T follicular helper cell (primary cell): ENCODE data around the gene DNAL1.

Source experiments
- DNase-seq: peaks from one replicate; pipeline ENCODE4 v3.0.0-alpha.2; 2020; ENCODE audit warnings: low read depth

Gene DNAL1

DNA sequence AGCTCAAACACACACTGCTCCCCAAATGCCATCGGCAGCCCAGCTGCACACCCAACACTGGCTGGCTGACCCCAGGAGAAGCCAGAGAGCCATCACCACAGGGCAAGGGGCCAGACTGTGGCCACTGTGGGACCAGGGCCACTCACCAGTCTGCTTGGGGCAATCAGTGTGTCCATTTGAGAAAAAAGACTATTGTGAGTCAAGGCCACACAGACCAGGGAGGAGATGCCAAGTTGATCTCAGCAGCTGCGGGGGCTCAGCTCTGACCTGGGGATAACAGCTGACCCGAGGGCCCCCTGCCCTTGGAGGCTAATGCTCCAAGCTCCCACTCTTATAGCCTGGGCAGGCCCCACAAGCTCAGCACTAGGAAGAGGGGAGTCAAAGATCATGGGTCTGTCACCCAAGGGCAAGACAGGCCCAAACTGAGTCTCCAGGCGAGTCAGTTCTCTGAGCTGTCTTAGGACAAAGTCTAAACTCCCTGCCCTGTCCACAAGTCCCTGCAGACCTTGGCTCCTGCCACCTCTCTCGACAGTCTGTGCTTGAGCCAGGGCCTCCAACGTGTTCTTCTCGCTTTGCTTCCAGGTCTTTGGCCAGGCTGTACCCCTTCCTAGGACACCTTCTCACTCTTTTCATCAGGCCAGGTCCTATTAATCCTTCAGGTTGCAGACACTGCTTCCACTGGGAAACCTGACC lies 99.5 kb downstream of the DNAL1 start:
- no peak for DNase-seq

DNA sequence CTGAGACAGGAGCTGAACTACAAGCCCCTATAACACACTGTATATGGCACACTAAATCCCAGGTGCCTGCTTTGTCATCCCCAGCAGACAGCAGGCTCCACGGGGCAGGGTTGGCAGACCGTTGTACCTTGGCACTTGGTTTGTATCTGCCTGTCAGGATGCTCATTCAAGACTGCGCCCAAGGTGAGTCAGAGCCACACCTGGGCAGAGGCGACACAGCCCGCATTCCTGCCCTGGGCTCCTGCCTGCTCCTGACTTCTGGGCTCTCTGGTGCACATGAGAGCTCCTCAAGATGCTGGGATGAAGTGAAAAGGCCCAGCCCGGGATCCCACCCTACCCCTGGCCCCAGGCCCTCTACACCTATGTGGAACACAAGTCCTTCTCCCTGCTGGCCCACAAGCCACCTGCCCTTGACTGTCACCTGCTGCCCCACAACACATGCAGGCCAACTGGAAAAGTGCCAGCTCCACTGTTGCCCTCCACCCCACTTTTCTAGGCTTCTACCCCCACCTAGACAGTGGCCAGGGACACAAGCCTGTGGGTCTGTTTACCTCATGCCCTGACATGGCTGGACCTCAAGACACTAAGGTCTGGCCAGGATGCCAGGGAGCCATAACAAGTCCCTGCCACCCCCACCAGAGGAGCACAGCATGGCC lies 100.2 kb downstream of the DNAL1 start:
- DNase-seq = no peak

DNA sequence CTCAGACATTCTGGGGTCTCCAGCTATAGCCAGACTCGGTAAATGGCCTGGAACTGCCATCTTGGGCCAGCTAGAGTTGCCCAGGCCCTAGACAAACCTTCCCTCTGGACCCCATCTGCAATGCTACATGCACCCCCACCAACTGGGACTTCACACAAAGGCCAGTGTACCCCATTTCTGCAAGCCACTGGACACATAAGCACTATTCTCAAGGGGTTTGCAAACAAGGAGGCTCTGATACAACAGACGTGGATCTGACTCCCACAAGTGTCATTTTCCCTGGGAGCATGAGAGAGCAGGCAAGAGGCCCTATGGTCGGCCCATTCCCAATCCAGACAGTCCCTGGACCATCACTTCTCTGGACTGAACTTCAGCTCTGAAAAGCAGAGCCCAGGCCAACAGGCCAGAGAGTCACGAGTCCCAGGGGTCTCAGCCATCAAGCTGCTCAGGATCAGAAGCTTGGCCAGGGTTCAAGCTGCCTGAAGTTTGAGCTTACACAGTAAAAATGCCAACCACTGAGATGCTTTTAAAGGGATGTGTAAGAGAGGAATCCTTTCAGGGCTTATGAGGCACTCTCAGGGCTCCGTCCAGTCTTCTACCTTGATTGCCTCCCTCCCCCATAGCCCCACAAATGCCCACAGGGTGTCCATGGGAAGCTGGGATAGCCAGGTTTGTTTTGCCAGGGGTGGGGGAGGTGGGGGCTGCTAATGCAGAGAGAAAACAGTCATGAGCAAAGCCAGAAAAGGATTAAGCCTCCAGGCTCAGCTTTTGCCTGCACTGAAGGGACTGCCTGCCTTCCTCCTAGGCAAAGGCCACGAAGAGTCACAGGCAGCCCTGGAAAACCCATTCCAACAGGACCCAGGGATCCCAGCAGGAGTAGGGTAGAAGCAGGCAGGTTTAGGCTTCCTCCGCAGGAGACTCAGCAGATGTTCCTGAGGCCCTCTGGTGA lies 101.1 kb downstream of the DNAL1 start:
- no peak for DNase-seq

DNA sequence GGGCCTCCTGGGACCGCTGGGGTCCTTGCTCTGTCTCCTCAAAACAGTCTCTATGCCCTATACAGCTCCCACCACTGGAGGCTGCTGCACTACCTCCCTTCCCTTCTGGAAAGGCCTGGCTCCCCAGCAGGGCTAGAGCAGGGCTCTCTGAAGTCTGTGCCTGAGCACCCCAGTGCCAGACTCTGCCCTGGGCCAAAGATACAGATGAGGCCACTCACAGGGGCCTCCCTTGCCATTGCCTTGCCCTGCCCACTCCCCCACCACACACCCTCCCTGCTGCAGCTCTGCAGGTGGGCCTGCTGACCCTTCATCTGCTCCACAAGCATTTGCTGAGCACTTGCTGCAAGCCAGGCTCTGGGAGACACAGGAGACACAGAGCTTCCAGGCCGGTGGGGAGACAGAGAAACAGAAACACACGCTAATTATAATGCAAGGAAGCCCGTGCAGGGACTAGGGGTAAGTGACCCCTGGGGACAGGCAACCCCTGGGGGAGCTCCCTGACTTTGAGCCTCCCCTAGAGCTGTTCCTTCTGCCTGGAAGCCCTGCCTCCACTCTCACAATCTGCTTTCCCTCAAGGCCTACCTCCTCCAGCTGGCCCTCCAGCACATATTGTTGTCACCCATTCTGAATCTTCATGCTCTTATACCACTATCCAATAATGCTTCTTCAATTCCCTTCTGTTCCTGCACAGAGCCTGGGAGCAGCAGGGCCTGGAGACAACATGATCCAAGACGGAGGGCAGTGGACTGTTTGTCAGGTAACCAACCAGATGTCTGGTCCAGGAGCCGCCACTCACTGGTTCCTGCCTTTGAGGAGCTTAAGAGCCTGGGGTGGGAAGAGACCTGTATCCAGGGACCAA lies 102.0 kb downstream of the DNAL1 start:
- DNase-seq = no peak

DNA sequence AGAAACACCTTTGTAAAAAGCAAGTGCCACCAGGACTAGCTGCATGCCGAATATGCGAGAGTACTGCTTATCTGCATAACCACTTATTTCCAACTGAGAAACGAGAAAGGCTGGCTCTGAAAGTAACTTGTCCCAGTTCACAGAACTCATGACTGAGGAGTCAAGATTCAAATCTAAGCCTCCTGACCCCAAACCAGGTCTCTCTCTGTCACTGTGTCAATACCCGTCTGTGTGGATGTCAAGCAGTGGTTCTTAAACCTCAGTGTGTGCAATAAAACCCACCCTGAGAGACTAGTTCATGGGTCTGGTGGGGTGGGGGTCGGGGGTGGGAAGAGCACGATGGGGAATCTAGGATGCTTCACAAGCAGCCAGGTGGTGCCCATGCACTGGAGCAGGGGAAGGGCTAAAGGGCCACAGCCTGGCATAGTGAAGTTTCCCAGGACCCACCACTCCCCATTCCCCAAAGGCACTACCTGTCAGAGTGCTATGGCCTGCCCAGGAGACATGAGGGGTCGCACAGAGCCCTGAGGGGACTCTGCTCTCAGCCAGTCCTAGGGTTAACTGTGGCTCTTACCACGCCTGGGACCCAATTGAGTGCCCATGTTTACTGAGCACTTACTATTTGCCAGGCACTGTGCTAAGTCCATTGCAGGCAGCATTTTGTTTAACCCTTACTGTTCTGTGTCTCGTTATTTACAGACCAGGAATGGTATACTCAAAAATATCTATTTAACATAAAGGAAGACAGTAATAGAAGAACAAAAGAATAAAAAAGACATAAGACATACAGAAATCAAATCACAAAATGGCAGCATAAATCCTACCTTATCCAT lies 102.8 kb downstream of the DNAL1 start:
- no peak for DNase-seq

DNA sequence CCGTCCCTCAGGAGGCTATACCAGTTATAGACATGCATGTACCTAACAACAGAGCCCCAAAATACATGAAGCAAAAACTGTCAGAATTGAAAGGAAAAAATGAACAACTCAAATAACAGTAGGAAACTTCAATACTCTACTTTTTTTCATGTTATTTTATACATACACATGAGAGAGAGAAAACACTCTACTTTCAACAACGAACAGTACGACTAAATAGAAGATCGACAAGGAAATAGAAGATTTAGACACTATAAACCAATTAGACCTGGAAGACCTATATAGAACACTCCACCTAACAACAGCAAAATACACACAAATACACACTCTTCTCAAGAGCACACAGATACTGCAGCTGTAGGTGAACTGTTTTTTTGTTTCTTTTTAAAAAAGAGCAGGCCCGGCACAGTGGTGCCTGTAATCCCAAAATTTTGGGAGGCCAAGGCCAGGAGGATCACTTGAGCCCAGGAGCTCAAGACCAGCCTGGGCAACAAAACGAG lies 104.1 kb downstream of the DNAL1 start:
- no peak for DNase-seq

DNA sequence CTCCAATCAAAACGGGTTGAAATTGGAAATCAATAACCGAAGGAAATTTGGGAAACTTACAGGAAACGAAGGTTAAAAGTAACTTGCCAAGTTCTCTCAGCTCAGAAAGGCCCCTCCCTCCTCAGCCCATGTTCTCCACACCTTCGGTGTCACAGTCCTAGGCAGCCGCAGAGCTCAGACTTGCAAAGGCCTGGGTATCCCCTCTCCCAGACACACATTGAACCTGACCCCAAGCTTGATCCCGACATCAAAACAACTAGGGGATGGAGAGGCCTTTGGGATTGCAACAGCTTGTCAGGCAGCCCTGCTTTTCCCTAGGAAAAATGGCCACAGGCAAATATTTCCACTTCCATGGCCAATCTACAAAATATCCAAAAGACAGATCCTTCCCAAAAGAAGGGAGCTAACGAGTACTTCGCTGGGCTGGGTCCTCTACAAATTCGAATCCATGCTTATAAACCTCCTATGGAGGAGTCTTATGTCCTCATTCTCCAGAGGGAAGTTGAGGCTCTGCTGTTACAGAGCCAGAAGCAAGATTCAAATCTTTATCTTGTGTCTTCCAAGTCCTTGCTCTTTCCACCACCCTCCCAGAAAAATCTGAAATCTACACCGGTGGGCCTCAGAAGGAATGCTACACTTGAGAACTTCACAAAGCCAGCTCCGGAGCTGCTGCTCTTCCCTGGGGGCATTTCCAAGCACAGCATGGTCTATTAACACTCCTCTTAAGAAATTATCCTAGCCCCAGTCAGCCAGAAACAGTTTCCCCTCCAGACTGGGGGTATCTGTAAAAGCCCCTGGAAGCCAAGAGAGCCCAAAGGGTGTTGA lies 105.1 kb downstream of the DNAL1 start:
- DNase-seq = no peak

DNA sequence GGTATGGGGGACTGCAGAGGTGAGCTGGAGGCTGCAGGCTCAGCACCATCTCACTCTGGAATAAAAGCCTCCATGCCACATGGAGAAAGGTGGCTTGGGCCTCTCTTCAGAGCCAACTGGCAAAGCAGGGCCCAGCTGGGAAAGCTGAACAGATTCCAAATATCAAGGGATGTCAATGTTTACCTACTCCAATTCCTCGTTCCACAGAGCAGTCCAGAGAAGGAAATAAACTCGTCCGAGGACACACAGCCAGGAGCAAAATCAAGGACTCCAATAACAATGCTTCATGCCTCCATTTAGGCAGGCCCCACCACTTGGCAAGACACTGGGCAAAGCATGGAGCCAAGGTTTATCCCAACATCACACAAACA lies 105.7 kb downstream of the DNAL1 start:
- DNase-seq = no peak

DNA sequence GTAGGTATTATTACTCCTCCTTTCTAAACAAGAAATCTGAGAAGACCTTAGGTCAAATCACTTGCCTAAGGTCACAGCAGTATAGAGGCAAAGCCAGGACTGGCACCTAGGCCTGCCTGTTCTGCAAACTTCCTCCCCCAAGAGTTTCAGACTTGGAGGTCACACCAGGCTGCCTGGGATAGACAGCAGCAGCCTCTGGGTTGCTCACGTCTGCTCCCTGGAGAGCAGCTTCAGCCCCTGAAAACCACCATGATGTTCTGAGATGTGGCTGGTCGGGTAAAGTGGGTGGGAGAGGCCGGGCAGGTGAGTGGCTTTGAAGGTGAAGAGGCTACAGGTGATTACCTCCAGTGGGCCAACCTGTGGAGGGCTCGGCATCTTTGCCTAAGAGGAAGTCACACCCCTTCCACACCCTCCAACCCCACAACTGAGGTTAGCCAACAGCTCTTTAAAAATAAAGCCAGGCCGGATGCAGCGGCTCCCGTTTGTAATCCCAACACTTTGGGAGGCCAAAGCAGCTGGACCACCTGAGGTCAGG lies 106.4 kb downstream of the DNAL1 start:
- no peak for DNase-seq

DNA sequence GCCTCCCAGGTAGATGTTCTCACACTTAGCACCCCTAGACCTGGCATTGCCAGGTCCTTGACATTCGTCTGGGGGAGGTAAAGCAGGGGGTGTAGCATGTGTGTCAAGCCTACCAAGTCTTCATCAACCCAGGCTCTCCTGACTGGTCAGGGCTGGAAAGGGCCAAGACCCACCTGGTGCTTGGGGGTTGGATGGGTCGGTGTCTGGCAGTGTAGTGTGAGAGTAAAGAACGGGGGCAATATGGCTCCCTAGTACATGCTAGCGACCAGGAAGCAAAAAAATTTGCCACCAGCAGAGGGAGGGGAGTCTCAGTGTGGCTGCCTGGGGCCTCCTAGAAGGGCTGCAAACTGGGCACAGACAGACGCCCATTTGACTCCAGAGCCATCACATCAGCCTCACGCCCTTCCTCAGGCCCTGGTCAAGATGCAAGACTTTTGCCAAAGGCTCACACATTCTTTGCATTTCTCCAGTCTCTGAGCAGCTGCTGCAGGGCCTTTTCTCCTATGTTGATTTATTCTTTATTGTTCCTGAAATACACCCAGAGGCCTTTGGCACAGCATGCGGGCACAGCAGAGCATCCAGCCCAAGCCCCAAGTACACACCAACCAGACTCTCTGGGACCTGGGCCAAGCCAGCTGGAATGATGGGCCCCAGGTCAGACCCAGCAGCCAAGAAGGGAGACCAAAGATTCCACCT lies 107.7 kb downstream of the DNAL1 start:
- no peak for DNase-seq
